ENCODE measurements around the gene HS3ST6. TPM values are rescaled to one million over a fixed set of nuclear protein-coding genes. Genes with fewer than 3 reads are reported as not detected.
A peak's percentile ranks its signal among the peaks of the same experiment; 100 is the strongest.

HS3ST6 gene
- total and polyA plus RNA-seq, 4 donors: 0.40 to 5.9 (median 1.4) TPM

- Histone ChIP-seq H3K4me3 (no peak overlapping the region), H3K9me3 (ENCODE audit: control insufficient read depth in 4 of 4, insufficient read depth in 3 of 4, low read length in 3 of 4) (no peaks in the 10 kb centered on the region), H3K27ac (ENCODE audit: low read depth in 1 of 2, low read length in 1 of 2) (no peak overlapping the region), H3K9ac (ENCODE audit: insufficient read depth in 1 of 2, low read length in 2 of 2) (no peak overlapping the region), H3K27me3 (ENCODE audit: control insufficient read depth in 3 of 3, insufficient read depth in 3 of 3, low read length in 2 of 3) (peaks cover 0 to 2% (median 0%) of the 10 kb centered on the region in 3 donors), H3K36me3 (ENCODE audit: control insufficient read depth in 4 of 4, insufficient read depth in 4 of 4, low read length in 4 of 4) (peaks cover 7 to 20% (median 16%) of the 10 kb centered on the region in 4 donors), H3K4me1 (ENCODE audit: control insufficient read depth in 5 of 5, insufficient read depth in 5 of 5, low read length in 5 of 5) (peaks cover 5 to 37% (median 10%) of the 10 kb centered on the region in 5 donors)
- no peak for TF ChIP-seq CTCF (IDR thresholded peaks at IDR 0.05; ENCODE audit: control extremely low read depth, extremely low read depth)
- no peak for DNase-seq
- WGBS, 2 donors: 56 to 63% methylated on average over 6 of the region's 6 CpGs
- no peak for ATAC-seq (ENCODE audit: insufficient read depth, low FRiP score)
These were observed 43.4 kb upstream of the HS3ST6 start for GRCh38 chr16:1961651-1962067.

- no peak overlapping the region for H3K4me3 ChIP-seq
- H3K9ac ChIP-seq (ENCODE audit: insufficient read depth in 1 of 2, low read length in 2 of 2): no peak overlapping the region
- 57% methylated on average over 20 of the region's 20 CpGs for WGBS, 2 donors
- peaks cover 7 to 20% (median 16%) of the 10 kb centered on the region in 4 donors for H3K36me3 ChIP-seq (ENCODE audit: control insufficient read depth in 4 of 4, insufficient read depth in 4 of 4, low read length in 4 of 4)
- no peak for TF ChIP-seq CTCF (IDR thresholded peaks at IDR 0.05; ENCODE audit: control extremely low read depth, extremely low read depth)
- no peak for ATAC-seq (ENCODE audit: insufficient read depth, low FRiP score)
- H3K27me3 ChIP-seq (ENCODE audit: control insufficient read depth in 3 of 3, insufficient read depth in 3 of 3, low read length in 2 of 3): peaks cover 0 to 2% (median 0%) of the 10 kb centered on the region in 3 donors
- peak in 1 of 3 donors; percentile 4 for DNase-seq
- peak overlapping the region in 1 of 2 donors; percentile 26 for H3K27ac ChIP-seq (ENCODE audit: low read depth in 1 of 2, low read length in 1 of 2)
- H3K9me3 ChIP-seq (ENCODE audit: control insufficient read depth in 4 of 4, insufficient read depth in 3 of 4, low read length in 3 of 4): no peaks in the 10 kb centered on the region
- H3K4me1 ChIP-seq (ENCODE audit: control insufficient read depth in 5 of 5, insufficient read depth in 5 of 5, low read length in 5 of 5): peaks cover 5 to 37% (median 10%) of the 10 kb centered on the region in 5 donors
These were observed 42.7 kb upstream of the HS3ST6 start for GRCh38 chr16:1960665-1961630.

- Histone ChIP-seq H3K9ac (ENCODE audit: insufficient read depth in 1 of 2, low read length in 2 of 2) (peak within 1 kb of the TSS; percentile 55 to 58), H3K4me1 (ENCODE audit: control insufficient read depth in 5 of 5, insufficient read depth in 5 of 5, low read length in 5 of 5) (peaks cover 5 to 30% (median 7%) of the 10 kb centered on the region in 5 donors), H3K36me3 (ENCODE audit: control insufficient read depth in 4 of 4, insufficient read depth in 4 of 4, low read length in 4 of 4) (peaks cover 7 to 20% (median 14%) of the 10 kb centered on the region in 4 donors), H3K9me3 (ENCODE audit: control insufficient read depth in 4 of 4, insufficient read depth in 3 of 4, low read length in 3 of 4) (no peaks in the 10 kb centered on the region), H3K27ac (ENCODE audit: low read depth in 1 of 2, low read length in 1 of 2) (peak within 1 kb of the TSS; percentile 91 to 95), H3K4me3 (peak within 1 kb of the TSS; percentile 91), H3K27me3 (ENCODE audit: control insufficient read depth in 3 of 3, insufficient read depth in 3 of 3, low read length in 2 of 3) (peaks cover 0 to 2% (median 0%) of the 10 kb centered on the region in 3 donors)
- peak; percentile 59 for TF ChIP-seq CTCF (IDR thresholded peaks at IDR 0.05; ENCODE audit: control extremely low read depth, extremely low read depth)
- WGBS, 2 donors: 0 to 1% methylated on average over 62 to 79 of the region's 79 CpGs
- DNase-seq (peak; percentile 86 to 94 (median 92)), ATAC-seq (ENCODE audit: insufficient read depth, low FRiP score) (peak; percentile 95)
These were observed 41.2 kb upstream of the HS3ST6 start, which contains the start of gene NDUFB10 for GRCh38 chr16:1959269-1960039. Gene NDUFB10, plus strand, starts transcription at chr16:1959538. Its CDS starts 87 bp downstream, at chr16:1959625.

Data from lung (tissue), 12 donors.